ENCODE data around the gene HMCN1.
"Not testable (repeated sequence)": the region's sequence is repeated elsewhere in the genome, so short reads cannot be mapped to it uniquely, and the experiment has no call there.

The HMCN1 gene

GRCh38 chr1:185742403-185742802 is 8.2 kb downstream of the HMCN1 start:
- DNase-seq: no peak

DNA sequence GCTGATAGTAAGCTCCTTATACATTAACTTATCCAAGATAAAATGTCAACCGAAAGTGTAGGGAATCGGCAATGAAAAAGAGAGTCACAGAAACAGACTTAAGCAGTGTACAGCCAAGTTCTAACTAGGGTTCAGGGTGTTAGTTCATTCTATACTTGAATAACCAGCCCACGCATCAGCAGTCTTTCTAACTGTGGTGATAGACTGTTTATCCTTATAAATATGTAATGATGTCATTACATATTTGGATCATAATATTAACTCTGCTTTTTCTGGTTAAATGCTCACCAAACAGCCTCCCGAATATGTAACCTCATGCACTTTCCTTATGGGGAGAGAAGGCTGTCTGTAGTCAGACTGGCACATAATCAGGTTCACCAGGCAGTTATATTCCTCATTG is 11.0 kb downstream of the HMCN1 start:
- no peak for DNase-seq

- no peak for DNase-seq
Observed at GRCh38 chr1:185759061-185759460, 24.9 kb downstream of the HMCN1 start.

DNA sequence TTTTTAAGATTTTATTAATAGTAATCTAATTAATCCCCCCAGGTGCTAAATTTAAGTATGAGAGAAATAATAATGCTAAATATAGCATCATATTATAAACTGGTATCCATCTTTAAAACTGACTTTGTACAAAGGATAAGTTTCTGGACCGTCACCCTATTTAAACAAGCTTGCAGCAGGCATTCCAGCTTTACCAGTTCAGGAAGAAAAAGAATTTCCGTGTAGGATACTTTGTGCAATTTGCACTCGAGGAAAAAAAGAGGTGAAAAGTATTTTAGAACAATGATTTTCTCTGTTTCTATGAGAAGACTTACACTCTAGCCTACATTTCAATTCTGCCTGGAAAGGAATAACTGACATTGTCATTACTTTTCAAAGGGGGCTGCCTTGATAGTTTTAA is 27.6 kb downstream of the HMCN1 start:
- no peak for DNase-seq

- DNase-seq: no peak
Observed at GRCh38 chr1:185767508-185768120, 33.4 kb downstream of the HMCN1 start.

- no peak for DNase-seq
Observed at GRCh38 chr1:185768371-185768770, 34.2 kb downstream of the HMCN1 start.

DNA sequence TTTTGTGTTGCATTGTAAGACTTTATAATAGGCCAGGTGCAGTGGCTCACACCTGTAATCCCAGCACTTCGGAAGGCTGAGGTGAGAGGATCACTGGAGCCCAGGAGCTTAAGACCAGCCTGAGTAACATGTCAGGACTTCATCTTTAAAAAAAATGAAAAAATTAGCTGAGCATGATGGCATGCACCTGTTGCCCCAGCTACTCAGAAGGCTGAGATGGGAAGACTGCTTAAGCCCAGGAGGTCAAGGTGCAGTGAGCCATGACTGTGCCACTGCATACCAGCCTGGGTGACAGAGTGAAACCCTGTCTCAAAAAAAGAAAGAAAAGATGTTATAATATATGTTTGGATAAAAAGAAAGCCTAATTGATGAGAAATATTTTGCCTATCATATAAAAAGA is 34.9 kb downstream of the HMCN1 start:
- no peak for DNase-seq

GRCh38 chr1:185774394-185774793 is 40.2 kb downstream of the HMCN1 start:
- no peak for DNase-seq

DNA sequence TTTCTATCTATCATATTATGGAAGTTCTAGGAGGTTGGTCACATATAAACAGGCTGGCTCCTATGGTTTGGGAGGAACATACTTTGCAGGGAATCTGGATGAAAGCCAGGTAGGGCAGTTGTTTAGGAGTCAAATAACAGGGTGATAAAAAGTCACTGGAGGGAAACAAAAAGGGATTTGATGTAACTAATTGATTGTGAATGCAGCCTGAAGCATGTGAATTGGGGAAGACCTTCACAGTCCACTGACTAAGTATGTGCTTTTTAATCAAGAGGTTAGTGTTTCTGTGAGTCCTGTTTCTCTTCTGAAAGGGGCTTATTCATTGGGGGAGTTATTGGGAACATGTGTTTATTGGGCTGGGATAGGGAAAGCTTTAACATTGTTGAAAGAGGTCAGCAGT is 41.3 kb downstream of the HMCN1 start:
- no peak for DNase-seq

DNA sequence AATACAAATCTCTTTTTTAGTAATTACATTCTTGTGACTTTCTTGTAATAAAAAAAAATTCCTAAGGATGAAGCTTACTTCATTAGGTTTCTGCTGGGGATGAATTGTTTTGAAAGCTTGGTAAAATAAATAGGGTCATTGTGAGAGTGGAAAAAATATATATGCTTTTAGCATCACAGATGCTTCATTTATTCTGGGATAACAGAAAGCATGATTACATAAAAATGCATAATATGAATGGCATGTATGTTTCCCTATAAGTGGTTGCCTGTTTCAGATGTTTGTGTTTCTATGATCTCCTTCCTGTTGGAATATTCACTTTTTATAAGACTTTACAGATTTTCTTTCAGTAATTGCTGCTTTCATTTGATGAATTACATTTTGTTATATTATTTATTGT is 42.3 kb downstream of the HMCN1 start:
- no peak for DNase-seq

DNA sequence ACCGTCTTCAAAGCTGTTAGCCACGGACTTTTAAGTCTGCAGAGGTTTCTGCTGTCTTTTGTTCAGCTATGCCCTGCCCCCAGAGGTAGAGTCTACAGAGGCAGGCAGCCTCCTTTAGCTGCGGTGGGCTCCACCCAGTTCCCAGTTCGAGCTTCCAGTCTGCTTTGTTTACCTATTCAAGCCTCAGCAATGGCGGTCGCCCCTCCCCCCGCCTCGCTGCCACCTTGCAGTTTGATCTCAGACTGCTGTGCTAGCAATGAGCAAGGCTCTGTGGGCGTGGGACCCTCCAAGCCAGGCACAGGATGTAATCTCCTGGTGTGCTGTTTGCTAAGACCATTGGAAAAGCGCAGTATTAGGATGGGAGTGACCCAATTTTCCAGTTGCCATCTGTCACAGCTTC is 49.7 kb downstream of the HMCN1 start:
- not testable (repeated sequence) for DNase-seq

DNA sequence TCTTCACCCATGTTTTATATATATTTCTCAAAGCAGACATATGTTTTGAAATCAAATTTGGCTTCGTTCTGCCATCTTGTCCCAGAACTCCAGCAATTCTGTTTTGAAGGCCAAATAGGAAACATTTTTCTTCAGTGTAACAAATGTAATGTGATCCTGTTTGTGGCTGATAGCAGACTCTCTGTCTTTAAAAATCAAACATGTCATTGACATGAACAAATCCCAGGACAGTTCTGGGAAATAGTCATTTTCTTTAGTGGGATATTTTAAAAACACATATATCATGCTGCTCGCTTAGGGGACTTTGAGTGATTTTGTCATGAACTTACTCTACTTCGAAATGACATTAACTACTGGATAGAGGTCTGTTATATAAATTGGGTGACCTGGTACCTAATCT is 51.4 kb downstream of the HMCN1 start:
- no peak for DNase-seq

- no peak for DNase-seq
Observed at GRCh38 chr1:185786524-185786923, 52.3 kb downstream of the HMCN1 start.

DNA sequence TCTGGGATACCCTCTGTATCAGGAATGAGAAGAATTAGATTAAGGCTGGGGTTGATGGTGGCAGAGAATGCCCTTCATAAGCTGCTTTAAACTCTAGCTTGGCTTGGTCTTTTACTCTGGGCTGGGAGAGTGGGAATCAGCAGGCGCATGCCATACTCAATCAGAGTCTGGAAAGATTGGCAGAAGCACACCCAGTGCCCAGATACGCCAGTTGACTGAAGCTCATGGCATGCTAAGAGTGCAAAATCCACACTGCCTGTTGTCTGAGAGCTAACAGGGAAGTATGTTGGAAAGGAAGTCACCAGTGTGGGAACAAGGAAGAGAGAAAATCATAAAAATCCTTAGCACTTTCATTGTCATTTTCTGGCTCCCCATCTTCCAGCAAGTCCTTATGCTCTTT is 53.0 kb downstream of the HMCN1 start:
- no peak for DNase-seq

- no peak for DNase-seq
Observed at GRCh38 chr1:185788386-185788785, 54.2 kb downstream of the HMCN1 start.

- DNase-seq: no peak
Observed at GRCh38 chr1:185789501-185790193, 55.5 kb downstream of the HMCN1 start.

GRCh38 chr1:185790194-185790735 is 56.1 kb downstream of the HMCN1 start:
- no peak for DNase-seq

- DNase-seq: no peak
Observed at GRCh38 chr1:185792040-185792439, 57.8 kb downstream of the HMCN1 start.

- not testable (repeated sequence) for DNase-seq
Observed at GRCh38 chr1:185794495-185794894, 60.3 kb downstream of the HMCN1 start.

DNA sequence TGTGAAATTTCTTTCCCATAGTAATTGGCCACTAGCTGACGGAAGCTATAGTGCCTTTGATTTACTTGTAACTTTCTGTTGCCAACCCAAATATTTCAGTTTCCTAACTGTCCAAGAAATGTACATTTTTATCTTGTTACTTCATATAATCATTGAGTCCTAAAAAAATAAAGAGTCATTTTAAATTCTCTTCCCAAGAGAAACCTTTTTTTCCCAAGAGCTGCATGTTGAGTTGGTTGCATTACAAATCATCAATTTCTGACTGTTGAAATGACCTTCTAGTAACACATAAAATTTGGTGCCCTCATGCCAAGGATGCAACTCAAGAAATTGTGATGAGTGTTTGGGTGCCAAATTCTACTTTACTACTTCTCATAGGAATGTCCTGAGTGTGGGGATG is 61.0 kb downstream of the HMCN1 start:
- no peak for DNase-seq

DNA sequence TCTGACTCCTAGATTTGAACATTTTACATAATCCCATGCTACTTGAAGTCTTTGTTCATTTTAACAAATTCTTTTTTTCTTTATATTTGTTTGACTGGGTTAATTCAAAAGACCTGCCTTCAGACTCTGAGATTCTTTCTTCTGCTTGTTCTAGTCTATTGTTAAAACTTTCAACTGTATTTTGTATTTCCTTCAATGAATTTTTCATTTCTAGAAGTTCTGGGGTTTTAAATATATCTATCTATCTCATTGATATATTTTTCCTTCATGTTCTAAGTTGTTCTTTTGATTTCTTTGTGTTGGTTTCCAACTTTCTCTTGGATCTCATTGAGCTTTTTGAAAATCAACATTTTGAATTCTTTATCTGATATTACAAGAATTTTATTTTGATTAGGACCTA is 64.3 kb downstream of the HMCN1 start:
- DNase-seq: no peak

DNA sequence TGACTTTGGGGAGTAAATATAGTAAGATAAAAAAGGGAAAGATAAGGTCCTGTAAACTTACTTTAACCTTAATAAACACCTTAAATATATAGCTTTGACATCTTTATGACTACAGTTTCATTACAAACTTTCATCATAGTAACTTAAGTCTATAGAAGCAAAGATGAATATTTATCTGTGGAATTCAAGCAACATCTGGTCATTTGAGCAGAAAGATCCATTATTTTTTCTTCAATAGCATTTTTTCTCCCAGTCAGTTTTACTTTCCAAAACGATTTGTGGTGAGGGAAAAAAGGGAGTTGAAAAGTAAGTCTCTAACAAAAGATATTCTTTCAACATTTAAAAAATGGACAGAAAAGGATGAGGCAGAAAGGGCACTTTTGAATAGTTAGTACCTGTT is 69.0 kb downstream of the HMCN1 start:
- DNase-seq: no peak

DNA sequence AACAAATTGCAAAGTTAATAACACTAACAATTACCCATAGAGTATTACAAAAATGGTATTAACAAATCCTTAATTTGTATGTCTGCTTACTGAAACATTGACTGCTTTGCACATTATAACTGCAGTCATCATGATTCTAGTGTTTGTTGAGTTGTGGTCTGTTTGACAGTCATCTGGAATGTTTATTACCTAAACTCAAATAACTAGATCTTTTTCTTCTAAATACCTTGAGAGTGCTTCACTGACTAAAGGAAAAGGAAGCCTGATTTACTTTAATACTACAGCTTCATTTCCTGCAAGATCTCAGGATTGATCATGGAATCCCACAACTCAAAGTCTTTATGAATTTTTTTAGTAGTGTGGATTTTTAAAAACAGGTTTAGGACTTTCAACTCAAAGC is 70.0 kb downstream of the HMCN1 start:
- no peak for DNase-seq

- DNase-seq: no peak
Observed at GRCh38 chr1:185804608-185805007, 70.4 kb downstream of the HMCN1 start.

GRCh38 chr1:185807275-185807674 is 73.1 kb downstream of the HMCN1 start:
- DNase-seq: no peak
